SIG-M5 treated with dmso at 0.1 percent for 504 hours (cell line): ENCODE data around the gene EXOSC10.
"Not testable (repeated sequence)": the region's sequence is repeated elsewhere in the genome, so short reads cannot be mapped to it uniquely, and the experiment has no call there.

ENCODE experiments used
- DNase-seq: peaks from one replicate; lab custom pipeline; 2025; ENCODE audit not compliant: unreplicated experiment; lab: John Stamatoyannopoulos, UW

EXOSC10 gene

DNA sequence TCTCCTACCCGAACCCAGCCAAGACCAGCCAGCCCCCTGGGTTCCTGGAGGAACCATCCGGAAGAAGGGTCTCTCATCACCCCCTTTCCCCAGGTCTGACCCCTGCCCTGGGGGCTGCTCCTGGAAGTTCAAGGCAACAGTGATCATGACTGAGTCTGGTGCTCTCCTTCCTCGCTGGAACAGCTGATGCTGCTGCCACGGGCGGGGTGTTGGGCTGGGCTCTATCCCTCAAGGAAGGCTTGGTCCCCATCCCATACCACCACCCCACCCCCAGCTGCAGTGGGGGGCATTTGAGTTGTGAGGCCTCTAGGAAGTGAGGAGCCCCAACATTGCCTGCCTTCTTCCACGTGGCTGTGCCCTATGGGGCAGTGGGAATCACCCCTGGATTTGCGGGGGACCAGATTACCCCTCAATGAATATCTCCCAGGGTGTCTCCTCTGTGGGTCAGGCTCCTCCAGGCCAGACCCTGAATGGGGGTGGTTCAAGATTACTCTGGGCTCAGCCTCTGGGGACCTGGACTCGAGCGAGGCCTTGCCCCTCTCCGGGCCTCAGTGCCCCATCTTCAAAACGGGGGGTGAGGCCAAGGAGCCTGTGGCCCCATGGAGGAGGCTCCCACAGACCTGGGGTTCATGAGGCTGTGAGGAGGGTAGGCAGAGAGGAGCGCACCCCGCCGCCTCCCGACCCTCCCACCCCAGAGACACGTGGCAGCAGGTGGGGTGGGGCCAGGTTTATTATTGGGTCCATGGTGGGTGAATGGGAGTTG, 55.4 kb downstream of the EXOSC10 start:
- DNase-seq = no peak

DNA sequence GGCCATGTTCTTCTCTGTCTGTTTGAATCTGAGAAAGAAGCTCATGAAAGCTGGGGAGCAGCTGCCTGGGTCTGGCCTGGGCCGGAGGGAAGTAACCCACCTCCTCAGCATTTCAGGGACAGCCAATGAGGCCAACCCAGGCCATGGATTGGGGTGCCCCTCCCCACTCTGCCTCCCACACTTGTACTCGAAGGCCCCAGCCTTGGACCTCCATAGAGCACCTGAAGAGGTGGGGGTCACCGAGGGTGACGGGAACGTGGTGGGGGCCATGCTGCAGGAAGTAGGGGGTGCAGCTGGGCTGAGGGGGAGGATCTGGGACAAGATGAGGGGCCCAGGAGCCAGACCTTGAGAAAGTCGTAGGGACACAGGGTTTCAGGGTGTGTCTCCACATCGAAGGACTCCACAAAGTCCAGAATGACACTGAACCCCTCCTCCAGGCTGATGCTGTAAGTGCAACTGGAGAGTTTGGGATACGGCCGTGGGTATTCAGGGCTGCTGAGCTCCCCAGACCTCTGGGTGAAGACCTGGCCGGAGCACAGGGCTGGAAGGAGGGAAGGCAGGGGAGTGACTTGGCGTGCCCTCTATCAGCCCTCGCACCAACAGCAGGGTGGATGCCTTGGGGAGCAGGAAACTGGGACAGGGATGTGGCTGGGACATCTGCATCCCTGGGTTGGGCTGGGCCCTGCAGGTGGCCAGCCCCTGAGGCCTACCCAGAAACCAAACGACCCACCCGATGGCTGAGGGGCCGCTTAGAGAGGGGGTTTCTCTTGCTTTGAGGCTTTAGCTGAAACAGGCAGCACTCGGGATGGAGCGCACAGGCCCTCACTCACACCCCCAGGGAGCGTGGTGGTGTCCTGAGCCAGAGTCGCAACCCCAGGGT, 56.4 kb downstream of the EXOSC10 start:
- no peak for DNase-seq

DNA sequence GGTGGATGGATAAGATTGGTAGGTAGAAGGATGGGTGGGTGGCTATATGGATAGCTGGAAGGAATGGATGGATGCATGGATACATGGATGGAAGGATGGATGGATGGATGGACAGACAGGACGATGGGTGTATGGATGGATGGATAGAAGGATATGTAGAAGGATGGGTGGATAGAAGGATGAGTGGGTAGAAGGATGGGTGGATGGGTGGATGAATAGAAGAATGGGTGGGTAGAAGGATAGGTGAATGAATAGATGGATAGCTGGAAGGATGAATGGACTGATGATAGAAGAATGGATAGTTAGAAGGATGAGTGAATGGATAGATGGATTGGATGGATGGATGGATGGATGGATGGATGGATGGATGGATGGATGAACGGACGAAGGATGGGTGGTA, 57.6 kb downstream of the EXOSC10 start:
- DNase-seq = no peak

DNA sequence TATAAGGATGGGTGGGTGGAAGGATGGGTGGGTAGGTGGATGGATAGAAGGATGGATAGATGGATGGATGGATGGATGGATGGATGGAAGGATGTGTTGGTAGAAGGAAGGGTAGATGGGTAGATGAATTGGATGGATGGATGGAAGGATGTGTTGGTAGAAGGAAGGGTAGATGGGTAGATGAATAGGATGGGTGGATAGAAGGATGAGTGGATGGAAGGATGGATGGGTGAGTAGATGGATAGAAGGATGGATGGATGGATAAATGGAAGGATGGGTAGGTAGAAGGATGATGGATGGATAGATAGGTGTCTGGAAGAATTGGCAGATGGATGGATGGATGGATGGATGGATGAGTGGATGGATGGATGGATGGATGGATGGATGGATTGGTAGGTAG, 58.6 kb downstream of the EXOSC10 start:
- no peak for DNase-seq

DNA sequence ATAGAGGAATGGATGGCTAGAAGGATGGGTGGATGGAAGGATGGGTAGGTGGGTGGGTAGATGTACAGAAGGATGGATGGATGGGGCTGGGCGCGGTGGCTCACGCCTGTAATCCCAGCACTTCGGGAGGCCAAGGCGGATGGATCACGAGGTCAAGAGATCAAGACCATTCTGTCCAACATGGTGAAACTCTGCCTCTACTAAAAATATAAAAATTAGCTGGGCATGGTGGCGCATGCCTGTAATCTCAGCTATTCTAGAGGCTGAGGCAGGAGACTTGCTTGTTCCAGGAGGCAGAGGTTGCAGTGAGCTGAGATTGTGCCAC, 59.6 kb downstream of the EXOSC10 start:
- not testable (repeated sequence) for DNase-seq

DNA sequence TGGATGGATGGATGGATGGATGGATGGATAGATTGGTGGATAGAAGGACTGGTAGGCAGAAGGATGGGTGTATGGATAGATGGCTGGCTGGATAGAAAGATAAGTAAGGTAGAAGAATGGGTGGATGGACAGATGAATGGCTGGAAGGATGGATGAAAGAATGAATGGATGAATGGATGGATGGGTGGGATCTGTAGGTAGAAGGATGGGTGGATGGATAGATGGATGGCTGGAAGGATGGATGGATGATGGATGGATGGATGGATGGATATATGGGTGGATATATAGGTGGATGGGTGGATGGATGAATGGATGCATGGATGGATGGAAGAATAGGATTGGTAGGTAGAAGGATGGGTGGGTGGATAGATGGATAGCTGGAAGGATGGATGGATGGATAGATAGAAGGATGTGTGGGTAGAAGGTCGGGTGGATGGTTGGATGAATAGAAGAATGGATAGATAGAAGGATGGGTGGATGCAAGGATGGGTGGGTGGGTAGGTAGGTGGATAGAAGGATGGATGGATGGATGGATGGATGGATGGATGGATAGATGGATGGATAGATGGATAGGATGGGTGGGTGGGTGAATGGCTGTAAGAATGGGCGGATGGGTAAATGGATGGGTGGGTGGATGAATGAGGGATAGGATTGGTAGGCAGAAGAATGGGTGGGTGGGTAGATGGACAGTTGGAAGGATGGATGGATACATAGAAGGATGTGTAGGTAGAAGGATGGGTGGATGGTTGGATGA, 60.1 kb downstream of the EXOSC10 start:
- no peak for DNase-seq

DNA sequence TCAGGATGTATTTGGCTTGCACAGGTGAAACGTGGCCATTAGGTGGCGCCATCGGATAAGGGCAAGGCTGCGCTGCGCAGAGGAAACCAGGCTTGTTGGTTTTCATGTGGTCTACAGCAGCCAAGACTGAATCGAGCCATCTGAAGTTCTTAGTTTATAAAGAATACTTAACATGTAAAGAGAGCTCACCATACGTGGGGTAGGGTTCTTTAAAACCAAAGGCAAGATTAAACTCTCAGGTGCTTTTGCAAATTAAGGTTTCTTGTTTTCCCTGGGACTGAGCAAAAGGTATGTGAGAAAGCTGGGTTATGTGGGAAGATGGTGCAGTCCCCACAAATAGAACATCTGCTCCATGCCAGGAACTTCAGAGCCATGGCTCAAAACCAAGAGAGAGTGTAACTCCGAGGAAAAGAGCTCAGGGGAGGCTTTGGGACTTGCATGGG, 61.9 kb downstream of the EXOSC10 start:
- peak; percentile 84 for DNase-seq

DNA sequence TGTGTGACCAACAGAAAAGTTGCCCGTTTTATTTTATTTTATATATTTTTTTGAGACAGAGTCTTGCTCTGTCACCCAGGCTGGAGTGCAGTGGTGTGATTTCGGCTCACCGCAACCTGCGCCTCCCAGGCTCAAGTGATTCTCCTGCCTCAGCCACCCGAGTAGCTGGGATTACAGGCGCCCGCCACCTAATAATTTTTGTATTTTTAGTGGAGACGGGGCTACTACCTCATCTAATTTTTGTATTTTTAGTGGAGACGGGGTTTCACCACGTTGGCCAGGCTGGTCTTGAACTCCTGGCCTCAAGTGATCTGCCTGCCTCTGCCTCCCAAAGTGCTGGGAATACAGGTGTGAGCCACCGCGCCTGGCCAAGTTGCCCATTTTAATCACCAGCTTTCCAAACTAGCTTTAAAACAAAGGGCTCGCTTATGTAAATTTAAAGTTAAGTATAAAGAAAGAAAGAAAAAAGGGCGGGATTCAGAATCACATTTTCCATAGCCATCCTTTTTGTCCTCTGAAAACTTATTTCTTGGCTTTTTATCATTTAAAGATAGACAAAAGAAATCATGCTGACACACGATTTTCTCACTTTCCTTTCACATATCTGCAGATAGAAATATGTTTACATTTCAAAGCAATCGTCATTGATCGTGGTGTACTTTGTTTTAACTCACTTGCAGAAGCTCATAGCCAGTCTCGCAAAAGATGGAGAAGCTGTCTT, 62.5 kb downstream of the EXOSC10 start:
- not testable (repeated sequence) for DNase-seq

DNA sequence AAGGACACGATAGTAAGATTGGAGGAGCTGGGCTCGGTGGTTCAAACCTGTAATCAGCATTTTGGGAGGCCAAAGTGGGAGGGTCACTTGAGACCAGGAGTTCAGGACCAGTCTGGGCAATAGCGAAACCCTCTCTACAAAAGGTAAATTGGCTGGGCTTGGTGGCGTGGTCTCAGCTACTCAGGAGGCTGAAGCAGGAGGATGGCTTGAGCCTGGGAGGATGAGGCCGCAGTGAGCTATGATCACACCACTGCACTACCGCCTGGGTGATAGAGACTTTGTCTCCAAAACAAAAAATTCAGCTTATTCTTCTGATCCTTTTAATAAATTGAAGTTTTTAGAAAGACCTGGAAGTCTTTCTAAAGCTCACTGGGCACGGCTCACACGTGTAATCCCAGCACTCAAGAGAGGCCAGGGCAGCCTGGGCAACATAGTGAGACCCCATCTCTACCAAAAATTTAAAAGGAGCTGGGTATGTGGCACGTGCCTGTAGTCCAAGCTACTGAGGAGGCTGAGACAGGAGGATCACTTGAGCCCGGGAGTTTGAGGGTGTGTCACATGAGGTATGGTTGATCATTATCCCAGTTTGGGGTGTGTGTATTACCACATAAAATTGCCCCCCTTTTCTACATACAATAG, 67.9 kb downstream of the EXOSC10 start:
- no peak for DNase-seq

DNA sequence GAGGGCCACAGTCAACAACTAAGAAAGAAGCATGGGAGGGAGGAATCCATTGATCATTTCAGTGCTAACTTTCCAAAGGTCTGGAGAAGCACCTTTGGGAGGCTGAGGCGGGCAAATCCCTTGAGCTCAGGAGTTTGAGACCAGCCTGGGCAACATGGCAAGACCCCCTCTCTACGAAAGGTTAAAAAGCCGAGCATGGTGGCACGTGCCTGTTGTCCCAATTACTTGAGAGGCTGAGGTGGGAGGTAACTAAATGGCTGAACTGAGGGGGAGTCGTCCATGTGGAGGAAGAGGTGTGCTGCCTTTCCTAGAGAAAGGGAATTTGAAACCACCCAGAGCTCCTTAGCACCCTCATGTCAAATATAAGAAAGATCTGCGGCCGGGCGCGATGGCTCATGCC, 68.8 kb downstream of the EXOSC10 start:
- DNase-seq = no peak

DNA sequence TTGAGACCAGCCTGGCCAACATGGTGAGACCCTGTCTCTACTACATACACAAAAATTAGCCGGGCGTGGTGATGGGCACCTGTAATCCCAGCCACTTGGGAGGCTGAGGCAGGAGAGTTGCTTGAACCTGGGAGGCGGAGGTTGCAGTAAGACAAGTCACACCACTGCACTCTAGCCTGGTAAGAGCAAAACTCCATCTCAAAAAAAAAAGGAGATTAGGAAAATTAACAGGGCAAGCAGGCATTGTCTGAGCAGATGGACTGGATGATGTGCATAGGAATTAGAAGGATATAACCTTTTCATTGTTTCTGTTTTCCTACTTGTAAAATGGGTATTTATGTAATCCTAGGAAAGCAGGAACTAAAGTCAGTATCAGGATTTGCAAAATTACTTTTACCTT, 71.7 kb downstream of the EXOSC10 start:
- no peak for DNase-seq

DNA sequence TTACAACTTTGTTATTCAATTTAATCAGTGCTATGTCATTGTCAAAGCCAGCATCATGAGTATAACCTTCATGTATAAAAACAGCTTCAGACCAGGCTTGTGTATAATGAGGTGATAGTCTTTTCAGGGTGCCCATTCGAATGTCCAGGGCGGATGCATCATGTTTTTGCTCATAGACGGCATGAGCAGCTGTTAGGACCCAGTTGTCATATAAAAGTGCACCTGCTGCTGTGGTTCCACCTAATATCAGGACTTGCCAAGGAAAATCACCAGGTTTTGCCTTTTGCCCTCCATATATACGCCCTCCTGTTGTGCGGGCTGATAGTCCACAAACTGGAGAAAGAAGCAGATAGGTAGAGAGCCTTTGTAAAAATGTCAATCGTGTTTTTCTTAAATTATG, 72.4 kb downstream of the EXOSC10 start:
- DNase-seq = no peak

DNA sequence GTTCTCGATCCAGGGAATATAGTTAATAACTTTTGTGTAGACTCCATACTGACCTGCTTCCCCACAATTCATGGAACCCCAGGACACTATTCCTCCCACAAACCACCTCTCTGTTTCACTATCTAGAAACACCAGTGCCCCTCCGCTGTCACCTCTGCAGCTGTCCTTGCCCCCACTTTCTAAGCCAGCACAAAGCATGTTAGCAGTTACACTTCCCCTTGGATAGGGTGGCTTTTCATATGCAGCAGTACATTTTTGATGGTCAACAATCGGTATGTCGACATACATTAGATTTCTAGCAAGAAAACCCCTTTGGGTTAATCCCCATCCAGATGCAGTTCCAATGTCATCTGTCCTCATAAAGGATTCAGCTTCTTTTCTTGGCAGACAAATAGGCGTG, 72.8 kb downstream of the EXOSC10 start:
- no peak for DNase-seq

DNA sequence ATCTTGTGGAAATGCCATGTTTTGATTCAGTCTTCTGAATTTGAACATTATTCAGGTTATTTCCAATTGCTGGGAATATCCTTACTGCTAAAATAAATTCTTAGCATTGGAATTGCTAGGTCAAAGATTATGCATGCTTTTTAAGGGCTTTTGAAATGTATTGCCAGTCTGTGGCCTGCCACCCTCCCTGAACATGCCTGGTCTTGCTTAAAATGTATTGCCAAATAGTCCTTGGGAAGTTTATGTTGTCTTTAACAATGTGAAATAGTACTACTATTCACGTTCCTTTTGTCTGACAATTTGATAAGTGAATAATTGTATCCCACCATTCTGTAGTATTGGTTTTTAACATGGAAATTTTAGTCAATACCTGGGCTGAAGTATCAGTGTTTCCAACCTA, 73.6 kb downstream of the EXOSC10 start:
- DNase-seq = no peak

DNA sequence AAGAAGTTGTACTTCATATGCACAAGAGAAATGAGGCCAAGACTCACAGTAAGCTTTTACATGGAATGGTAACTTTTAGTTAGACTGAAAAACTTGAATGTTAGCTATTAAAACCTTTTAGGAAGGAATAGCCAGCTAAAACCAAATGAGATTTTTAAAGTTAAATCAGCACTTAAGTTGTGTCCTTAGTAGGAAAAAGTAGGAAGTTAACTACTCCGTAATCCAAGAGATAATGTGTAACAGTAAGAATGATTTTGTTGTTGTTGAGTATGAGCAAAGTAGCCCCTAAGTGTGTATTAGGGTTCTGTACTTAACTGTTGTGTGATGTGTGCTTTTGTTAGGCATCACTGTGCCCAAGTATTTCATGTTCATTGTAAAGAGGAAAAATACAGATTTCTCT, 74.1 kb downstream of the EXOSC10 start:
- no peak for DNase-seq

DNA sequence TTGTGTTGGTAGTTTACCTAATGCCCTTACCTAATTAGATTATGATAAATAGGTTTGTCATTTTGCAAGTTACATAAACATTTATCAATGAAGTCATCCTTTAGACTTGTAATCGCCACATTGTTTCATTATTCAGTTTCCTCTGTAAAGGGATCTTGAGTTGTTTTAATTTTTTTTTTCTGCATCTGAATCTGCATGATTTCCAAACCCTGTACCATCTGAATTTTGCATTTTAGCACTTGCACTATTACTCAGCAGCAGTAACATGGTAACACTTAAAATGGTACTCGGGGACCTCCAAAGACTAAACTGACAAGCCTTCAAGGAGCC, 74.8 kb downstream of the EXOSC10 start:
- no peak for DNase-seq

DNA sequence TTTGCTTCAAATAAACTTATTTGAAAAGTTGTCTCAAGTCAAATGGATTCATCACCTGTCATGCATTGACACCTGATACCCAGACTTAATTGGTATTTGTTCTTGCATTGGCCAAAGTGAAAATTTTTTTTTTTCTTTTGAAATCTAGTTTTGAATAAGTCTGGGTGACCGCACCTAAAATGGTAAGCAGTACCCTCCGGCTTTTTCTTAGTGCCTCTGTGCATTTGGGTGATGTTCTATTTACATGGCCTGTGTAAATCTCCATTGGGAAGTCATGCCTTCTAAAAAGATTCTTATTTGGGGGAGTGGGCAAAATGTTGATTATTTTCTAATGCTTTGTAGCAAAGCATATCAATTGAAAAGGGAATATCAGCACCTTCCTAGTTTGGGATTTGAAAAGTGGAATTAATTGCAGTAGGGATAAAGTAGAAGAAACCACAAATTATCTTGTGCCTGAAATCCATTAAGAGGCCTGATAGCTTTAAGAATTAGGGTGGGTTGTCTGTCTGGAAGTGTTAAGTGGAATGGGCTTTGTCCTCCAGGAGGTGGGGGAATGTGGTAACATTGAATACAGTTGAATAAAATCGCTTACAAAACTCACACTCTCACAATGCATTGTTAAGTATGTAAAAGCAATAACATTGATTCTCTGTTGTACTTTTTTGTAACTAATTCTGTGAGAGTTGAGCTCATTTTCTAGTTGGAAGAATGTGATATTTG, 75.4 kb downstream of the EXOSC10 start:
- DNase-seq = no peak

DNA sequence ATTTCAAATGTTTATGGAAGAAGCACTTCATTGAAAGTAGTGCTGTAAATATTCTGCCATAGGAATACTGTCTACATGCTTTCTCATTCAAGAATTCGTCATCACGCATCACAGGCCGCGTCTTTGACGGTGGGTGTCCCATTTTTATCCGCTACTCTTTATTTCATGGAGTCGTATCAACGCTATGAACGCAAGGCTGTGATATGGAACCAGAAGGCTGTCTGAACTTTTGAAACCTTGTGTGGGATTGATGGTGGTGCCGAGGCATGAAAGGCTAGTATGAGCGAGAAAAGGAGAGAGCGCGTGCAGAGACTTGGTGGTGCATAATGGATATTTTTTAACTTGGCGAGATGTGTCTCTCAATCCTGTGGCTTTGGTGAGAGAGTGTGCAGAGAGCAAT, 76.5 kb downstream of the EXOSC10 start:
- no peak for DNase-seq

DNA sequence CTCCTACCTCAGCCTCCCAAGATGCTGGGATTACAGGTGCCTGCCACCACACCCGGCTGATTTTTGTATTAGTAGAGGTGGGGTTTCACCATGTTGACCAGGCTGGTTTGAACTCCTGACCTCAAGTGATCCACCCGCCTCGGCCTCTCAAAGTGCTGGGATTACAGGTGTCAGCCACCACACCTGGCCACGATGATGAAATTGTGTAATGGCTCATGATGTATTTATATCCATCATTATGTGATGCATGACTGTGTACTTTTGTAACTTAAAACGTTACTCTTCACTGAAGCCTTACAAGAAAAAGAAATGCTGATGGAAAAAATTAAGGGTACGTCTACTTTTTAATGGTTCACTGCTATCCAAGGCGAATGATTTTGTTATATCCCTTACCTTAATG, 79.7 kb downstream of the EXOSC10 start:
- DNase-seq = no peak

DNA sequence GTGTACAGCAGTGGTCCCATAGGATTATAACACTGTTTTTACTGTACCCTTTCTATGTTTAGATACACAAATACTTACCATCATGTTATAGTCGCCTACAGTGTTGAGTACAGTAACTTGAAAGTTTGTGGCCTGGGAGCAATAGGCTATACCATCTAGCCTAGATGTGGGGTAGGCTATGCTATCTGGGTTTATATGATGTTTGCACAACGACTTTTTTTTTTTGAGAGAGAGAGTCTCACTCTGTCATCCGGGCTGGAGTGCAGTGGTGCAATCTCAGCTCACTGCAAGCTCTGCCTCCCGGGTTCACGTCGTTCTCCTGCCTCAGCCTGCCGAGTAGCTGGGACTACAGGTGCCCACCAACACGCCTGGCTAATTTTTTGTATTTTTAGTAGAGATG, 80.3 kb downstream of the EXOSC10 start:
- not testable (repeated sequence) for DNase-seq
